ENCODE data around the gene EXOSC5. TPM values are rescaled to one million over a fixed set of nuclear protein-coding genes. Genes with fewer than 3 reads are reported as not detected.

The EXOSC5 gene
- total and polyA plus RNA-seq, 2 of the 13 experiments (the other 11 are each of a cell fraction or from before 2014, with no cell fraction given): 24.1 to 26.5 TPM

GRCh38 chr19:41407271-41407670 lies 10.1 kb upstream of the EXOSC5 start:
- no peak for DNase-seq (ENCODE audit: low spot score)
- Histone ChIP-seq H3K4me3 (replicated peaks in 1 of 3; ENCODE audit: insufficient read depth in 1 of 3, low read depth in 2 of 3, low read length in 3 of 3) (no peak overlapping the region), H2AFZ (ENCODE audit: low read length) (no peak overlapping the region), H3K36me3 (replicated peaks in 1 of 2; ENCODE audit: control insufficient read depth in 1 of 2, insufficient read depth in 2 of 2, low read length in 2 of 2) (peaks cover 0 to 2% of the 10 kb centered on the region in 2 experiments; a peak in 3 of 5 replicates), H3K27me3 (ENCODE audit: control insufficient read depth in 1 of 2, insufficient read depth in 2 of 2, low read length in 2 of 2) (no peaks in the 10 kb centered on the region), H3K9ac (ENCODE audit: insufficient read depth, low read depth, low read length) (no peak overlapping the region), H4K20me1 (ENCODE audit: insufficient read depth, low read length) (no peaks in the 10 kb centered on the region), H3K4me2 (ENCODE audit: low read depth, low read length) (no peak overlapping the region), H3K27ac (ENCODE audit: extremely low read length, insufficient read depth, low read length) (no peak overlapping the region), H3K9me3 (ENCODE audit: low read length) (no peaks in the 10 kb centered on the region), H3K4me1 (ENCODE audit: insufficient read depth, low read length) (peaks cover 23% of the 10 kb centered on the region), H3K79me2 (ENCODE audit: insufficient read depth, low read length) (no peaks in the 10 kb centered on the region)
- no peak for FAIRE-seq
- CTCF ChIA-PET (ENCODE audit: low intra/inter-chr PET ratio, low total read pairs): no interaction called here
- BruUV-seq (replicated peaks): no TSS peak
- in situ Hi-C loops (cut with HindIII; ENCODE audit: extremely low pct_ligation_motif_present, low pct_unique_long_range_greater_than_20kb): no loop called here
- ATAC-seq: no peak
- TF ChIP-seq ZNF264 (CRISPR knock-in tag; IDR thresholded peaks at IDR 0.05) (no peak), ZNF772 (CRISPR knock-in tag; IDR thresholded peaks at IDR 0.05) (no peak), ELF1 (CRISPR knock-in tag; IDR thresholded peaks at IDR 0.05) (no peak), PATZ1 (CRISPR knock-in tag; IDR thresholded peaks at IDR 0.05) (no peak), SALL2 (CRISPR knock-in tag; IDR thresholded peaks at IDR 0.05) (no peak), RARG (CRISPR knock-in tag; IDR thresholded peaks at IDR 0.05; ENCODE audit: low read depth) (no peak), IKZF4 (CRISPR knock-in tag; IDR thresholded peaks at IDR 0.05; ENCODE audit: borderline replicate concordance, low read depth, not compliant biosample characterization) (no peak), MEIS2 (CRISPR knock-in tag; IDR thresholded peaks at IDR 0.05) (no peak), ZFYVE20 (CRISPR knock-in tag; IDR thresholded peaks at IDR 0.05; ENCODE audit: borderline replicate concordance, low read depth) (no peak), ZNF382 (CRISPR knock-in tag; IDR thresholded peaks at IDR 0.05; ENCODE audit: borderline replicate concordance) (no peak), ZNF839 (CRISPR knock-in tag; IDR thresholded peaks at IDR 0.05; ENCODE audit: borderline replicate concordance) (no peak), ZNF883 (CRISPR knock-in tag; IDR thresholded peaks at IDR 0.05; ENCODE audit: not compliant biosample characterization) (no peak)
- TF ChIP-seq, protein P1, sequence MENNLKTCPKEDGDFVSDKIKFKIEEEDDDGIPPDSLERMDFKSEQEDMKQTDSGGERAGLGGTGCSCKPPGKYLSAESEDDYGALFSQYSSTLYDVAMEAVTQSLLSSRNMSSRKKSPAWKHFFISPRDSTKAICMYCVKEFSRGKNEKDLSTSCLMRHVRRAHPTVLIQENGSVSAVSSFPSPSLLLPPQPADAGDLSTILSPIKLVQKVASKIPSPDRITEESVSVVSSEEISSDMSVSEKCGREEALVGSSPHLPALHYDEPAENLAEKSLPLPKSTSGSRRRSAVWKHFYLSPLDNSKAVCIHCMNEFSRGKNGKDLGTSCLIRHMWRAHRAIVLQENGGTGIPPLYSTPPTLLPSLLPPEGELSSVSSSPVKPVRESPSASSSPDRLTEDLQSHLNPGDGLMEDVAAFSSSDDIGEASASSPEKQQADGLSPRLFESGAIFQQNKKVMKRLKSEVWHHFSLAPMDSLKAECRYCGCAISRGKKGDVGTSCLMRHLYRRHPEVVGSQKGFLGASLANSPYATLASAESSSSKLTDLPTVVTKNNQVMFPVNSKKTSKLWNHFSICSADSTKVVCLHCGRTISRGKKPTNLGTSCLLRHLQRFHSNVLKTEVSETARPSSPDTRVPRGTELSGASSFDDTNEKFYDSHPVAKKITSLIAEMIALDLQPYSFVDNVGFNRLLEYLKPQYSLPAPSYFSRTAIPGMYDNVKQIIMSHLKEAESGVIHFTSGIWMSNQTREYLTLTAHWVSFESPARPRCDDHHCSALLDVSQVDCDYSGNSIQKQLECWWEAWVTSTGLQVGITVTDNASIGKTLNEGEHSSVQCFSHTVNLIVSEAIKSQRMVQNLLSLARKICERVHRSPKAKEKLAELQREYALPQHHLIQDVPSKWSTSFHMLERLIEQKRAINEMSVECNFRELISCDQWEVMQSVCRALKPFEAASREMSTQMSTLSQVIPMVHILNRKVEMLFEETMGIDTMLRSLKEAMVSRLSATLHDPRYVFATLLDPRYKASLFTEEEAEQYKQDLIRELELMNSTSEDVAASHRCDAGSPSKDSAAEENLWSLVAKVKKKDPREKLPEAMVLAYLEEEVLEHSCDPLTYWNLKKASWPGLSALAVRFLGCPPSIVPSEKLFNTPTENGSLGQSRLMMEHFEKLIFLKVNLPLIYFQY (CRISPR knock-in tag; IDR thresholded peaks at IDR 0.05; ENCODE audit: borderline replicate concordance): no peak
- TF ChIP-seq, protein P2, sequence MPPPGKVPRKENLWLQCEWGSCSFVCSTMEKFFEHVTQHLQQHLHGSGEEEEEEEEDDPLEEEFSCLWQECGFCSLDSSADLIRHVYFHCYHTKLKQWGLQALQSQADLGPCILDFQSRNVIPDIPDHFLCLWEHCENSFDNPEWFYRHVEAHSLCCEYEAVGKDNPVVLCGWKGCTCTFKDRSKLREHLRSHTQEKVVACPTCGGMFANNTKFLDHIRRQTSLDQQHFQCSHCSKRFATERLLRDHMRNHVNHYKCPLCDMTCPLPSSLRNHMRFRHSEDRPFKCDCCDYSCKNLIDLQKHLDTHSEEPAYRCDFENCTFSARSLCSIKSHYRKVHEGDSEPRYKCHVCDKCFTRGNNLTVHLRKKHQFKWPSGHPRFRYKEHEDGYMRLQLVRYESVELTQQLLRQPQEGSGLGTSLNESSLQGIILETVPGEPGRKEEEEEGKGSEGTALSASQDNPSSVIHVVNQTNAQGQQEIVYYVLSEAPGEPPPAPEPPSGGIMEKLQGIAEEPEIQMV (CRISPR knock-in tag; IDR thresholded peaks at IDR 0.05; ENCODE audit: low read depth): no peak
- intact Hi-C loops (cut with micrococcal nuclease; ENCODE audit: unreplicated experiment): no loop called here
- POLR2A ChIA-PET: no interaction called here
- WGBS (ENCODE audit: low lambda C conversion rate): 61% methylated on average over 2 of the region's 4 CpGs
